Activated T-cell treated with anti-CD3 and anti-CD28 coated beads for 4 hours (primary cell): ENCODE measurements around the gene FAR1.
A peak's percentile ranks its signal among the peaks of the same experiment; 100 is the strongest.
"Not testable (repeated sequence)": the region's sequence is repeated elsewhere in the genome, so short reads cannot be mapped to it uniquely, and the experiment has no call there.

Experiments used
- DNase-seq: peaks from one replicate; pipeline ENCODE4 v3.0.0-alpha.2; 2020

FAR1 gene

GRCh38 chr11:13668102-13668956 is at the start of gene FAR1:
Gene FAR1, plus strand, starts transcription at chr11:13668668. Its CDS starts 26,098 bp downstream, at chr11:13694766.
- peak; percentile 89 for DNase-seq

- DNase-seq: no peak
These were observed 48.4 kb upstream of the FAR1 start for GRCh38 chr11:13620063-13620462.

GRCh38 chr11:13626818-13627217 is 41.6 kb upstream of the FAR1 start:
- DNase-seq: not testable (repeated sequence)

DNA sequence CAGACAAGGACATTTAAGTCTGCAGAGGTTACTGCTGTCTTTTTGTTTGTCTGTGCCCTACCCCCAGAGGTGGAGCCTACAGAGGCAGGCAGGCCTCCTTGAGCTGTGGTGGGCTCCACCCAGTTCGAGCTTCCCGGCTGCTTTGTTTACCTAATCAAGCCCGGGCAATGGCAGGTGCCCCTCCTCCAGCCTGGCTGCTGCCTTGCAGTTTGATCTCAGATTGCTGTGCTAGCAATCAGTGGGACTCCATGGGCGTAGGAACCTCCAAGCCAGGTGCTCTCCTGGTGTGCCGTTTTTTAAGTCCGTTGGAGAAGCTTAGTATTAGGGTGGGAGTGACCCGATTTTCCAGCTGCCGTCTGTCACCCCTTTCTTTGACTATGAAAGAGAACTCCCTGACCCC is 39.8 kb upstream of the FAR1 start:
- DNase-seq: not testable (repeated sequence)

- DNase-seq: no peak
These were observed 38.7 kb upstream of the FAR1 start for GRCh38 chr11:13629779-13630178.

GRCh38 chr11:13635290-13635689 is 33.2 kb upstream of the FAR1 start:
- DNase-seq: no peak

GRCh38 chr11:13635804-13636203 is 32.7 kb upstream of the FAR1 start:
- DNase-seq: no peak

GRCh38 chr11:13637125-13638069 is 31.1 kb upstream of the FAR1 start:
- DNase-seq: no peak

- DNase-seq: no peak
These were observed 30.0 kb upstream of the FAR1 start for GRCh38 chr11:13638422-13638821.

GRCh38 chr11:13644997-13645687 is 23.3 kb upstream of the FAR1 start:
- no peak for DNase-seq

DNA sequence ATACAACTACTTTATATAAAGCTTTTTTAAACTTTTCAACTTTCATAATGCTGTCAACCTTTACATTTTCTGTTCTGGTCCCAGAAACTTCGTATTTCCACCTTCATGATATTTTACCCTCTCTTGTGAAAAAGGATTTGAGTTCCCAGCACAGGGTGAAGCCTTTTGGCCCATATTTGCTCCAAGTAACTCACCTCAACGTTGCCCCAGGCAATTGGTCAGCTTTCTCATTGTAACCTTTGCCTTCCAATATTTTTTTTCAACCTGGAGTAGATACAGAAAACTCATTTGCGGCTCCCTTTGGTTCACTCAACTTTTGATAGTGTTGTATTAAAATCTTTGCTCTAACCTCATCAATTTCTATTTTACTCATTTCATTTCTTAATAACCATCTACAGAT is 21.1 kb upstream of the FAR1 start:
- no peak for DNase-seq

DNA sequence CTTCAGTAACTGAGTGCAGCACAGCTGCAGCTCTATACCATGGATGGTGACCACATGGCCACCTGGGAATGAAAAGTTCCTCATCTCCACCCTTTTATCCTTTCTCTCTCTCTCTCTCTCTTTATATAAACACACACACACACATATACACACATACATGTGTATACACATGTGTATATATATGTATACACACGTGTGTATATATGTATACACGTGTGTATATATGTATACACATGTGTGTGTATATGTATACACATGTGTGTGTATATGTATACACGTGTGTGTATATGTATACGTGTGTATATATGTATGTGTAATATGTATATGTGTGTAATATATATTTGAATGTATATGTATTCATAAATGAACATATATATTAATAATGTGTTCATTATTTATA is 18.8 kb upstream of the FAR1 start:
- DNase-seq: no peak

DNA sequence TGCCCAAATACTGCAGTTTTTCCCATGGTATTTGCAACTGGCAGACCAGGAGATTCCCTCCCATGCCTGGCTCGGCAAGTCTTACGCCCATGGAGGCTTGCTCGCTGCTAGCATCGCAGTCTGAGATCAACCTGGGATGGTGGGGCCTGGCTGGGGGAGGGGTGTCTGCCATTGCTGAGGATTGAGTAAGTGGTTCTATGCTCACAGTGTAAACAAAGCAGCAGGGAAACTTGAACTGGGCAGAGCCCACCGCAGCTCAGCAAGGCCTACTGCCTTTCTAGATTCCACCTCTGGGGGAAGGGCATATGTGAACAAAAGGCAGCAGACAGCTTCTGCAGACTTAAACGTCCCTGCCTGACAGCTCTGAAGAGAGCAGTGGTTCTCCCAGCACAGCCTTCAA is 17.0 kb upstream of the FAR1 start:
- DNase-seq: not testable (repeated sequence)

DNA sequence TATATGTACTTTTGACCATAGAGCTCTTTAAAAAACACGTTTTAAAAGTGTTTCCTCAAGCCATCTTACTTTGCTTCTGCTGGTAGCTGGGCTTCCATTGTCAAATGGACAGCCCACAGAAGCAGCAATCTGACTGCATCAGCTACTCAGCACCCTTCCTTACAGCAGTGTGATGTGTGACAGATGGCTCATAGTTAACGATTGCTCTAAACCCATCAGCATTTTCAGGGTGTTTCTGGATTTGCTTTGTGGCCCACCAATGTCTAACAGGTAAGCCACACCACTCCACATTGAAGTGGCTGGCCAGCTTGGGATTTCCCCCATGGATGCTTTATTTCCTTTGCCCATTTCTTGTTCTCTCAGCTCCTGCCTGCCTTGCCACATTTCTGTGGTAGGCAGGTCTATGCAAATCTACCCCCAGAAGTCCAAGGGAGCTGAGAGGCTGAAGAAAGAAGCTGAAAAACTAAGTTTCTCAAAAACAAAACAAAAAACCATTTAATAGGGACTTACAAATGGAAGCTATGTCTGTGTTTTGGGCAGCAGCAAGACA is 7.3 kb upstream of the FAR1 start:
- DNase-seq: no peak

GRCh38 chr11:13663631-13664071 is 4.8 kb upstream of the FAR1 start:
- no peak for DNase-seq

GRCh38 chr11:13664351-13664750 is 4.1 kb upstream of the FAR1 start:
- DNase-seq: no peak

GRCh38 chr11:13666708-13667107 is 1.8 kb upstream of the FAR1 start:
- DNase-seq: no peak

DNA sequence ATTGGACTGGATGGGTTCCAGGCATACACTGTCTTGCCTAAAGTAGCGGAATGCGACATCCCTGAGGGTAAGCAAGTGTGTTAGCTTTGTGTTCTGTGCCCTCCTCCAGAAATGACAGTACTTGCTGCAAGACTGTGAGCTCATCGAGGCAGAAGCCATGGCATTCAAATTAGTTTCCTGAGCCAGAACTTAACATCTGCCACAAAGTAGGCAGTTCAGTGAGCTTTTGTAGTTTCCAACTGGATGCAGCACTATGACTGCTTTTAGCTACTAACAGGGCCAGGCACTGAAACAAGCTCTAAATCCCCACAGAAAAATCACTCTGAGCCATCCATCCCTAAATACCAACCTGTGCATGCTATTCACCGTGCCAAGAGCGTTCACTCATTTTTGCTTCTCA is 1.2 kb upstream of the FAR1 start:
- DNase-seq: no peak

DNA sequence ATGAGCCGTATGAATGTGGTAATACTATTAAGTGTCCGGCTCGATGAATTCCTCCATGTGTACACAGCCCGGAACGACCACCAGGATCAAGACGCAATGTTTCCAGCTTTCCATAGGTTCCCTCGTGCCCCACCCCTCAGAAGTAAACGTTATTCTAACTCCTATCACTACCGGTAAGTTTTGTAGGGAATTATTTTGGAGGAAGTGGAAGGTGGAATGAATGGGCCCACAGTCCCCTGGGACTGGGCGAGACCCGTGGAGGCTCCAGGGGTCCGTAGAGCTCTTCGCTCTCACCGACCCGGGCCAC is 720 bp upstream of the FAR1 start:
- no peak for DNase-seq

- DNase-seq: peak; percentile 34
These were observed 571 bp downstream of the FAR1 start for GRCh38 chr11:13668957-13669521.

DNA sequence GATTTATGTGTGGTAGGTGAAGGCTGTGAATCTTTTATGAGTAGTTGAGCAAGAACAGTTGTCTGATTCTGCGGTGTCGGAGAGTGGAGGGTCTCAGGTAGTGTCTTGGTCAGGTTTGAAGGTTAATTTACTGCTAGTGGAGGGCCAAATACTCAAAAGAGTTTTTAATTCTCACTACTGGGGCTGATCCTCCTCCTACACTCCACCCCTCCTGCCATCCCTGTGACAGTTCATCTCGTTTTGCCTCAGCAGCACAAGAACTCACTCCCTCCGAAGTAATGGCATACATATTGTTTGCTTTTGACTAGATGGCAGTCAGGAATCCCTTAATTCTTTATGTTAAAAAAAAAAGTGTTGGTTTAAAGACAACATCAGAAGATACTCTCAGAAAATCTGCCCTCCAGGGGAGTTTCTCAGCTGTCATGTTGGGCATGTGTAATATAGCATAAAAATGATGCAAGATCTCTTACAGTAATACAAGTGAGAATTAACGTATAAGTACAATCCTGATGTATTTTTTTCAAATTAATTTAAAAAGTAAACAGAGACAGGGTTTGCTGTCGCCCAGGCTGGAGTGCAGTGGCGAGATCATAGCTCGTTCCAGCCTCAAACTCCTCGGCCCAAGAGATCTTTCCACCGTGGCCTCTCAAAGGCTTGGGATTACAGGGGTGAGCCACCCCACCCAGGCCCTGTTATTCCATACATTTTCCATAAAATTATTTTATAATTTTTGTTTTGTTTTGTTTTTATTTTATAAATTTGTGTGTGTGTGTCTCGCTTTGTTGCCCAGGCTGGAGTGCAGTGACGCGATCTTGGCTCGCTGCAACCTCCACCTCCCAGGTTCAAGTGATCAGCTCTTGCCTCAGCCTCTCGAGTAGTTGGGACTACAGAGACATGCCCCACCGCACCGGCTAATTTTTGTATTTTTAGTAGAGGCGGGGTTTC is 1.3 kb downstream of the FAR1 start:
- no peak for DNase-seq
